Panc1 (cell line): ENCODE measurements around the gene SYTL3. TPM values are rescaled to one million over a fixed set of nuclear protein-coding genes. Genes with fewer than 3 reads are reported as not detected.

Source experiments
- ATAC-seq: fragments of 200-7000 bp; cut with Tn5 transposase; 2 replicates; pipeline ENCODE4 v1.9.1; 2020; ENCODE audit warnings: mild to moderate bottlenecking, moderate library complexity
- BruUV-seq: library from RNA; stranded (reverse); fragments of 400-500 nt; replicated peaks from 2 replicates; lab custom pipeline; 2021; lab: Mats Ljungman, UMichigan
- CTCF ChIA-PET: fragments of 300-600 bp; sonication (Branson Sonifier 250); formaldehyde crosslinking; loops from one replicate; lab custom pipeline; 2022; ENCODE audit warnings: antibody characterized with exemption; lab: Charles Lee
- POLR2A ChIA-PET: fragments of 300-600 bp; sonication (Branson Sonifier 250); formaldehyde crosslinking; loops from one replicate; lab custom pipeline; 2022; ENCODE audit warnings: antibody characterized with exemption; lab: Charles Lee
- DNase-seq: peaks from one replicate; pipeline ENCODE4 v3.0.0-alpha.2; 2010; ENCODE audit warnings: low read depth, low spot score
- H3K27ac ChIP-seq: 2 replicates; pipeline ENCODE4 v1.5.1; 2011; ENCODE audit warnings: mild to moderate bottlenecking, low read length, inconsistent platforms
- H3K27me3 ChIP-seq: fragments of 200-500 bp; sonication (Bioruptor generic); 2 replicates; pipeline ENCODE4 v1.6.0; 2014; ENCODE audit warnings: low read length, inconsistent platforms; ENCODE audit not compliant: control insufficient read depth, insufficient read depth
- H3K36me3 ChIP-seq: fragments of 200-500 bp; sonication (Bioruptor generic); 2 replicates; pipeline ENCODE4 v1.5.1; 2014; ENCODE audit warnings: inconsistent platforms, mild to moderate bottlenecking, low read length, moderate library complexity; ENCODE audit not compliant: control insufficient read depth, insufficient read depth
- H3K4me1 ChIP-seq: 2 replicates; pipeline ENCODE4 v1.5.1; 2011; ENCODE audit warnings: inconsistent platforms, mild to moderate bottlenecking, low read length, moderate library complexity; ENCODE audit not compliant: control insufficient read depth, insufficient read depth
- H3K4me3 ChIP-seq, 2 experiments: 2 replicates each; pipeline ENCODE4 v1.5.1; 2011 to 2012; ENCODE audit warnings: low read depth in 2 of 2, low read length in 2 of 2, mild to moderate bottlenecking in 2 of 2, inconsistent platforms in 1 of 2, moderate library complexity in 1 of 2
- H3K9me3 ChIP-seq: fragments of 200-500 bp; sonication (Bioruptor generic); 2 replicates; pipeline ENCODE4 v1.5.1; 2014; ENCODE audit warnings: low read depth, mild to moderate bottlenecking, inconsistent platforms, low read length, moderate library complexity; ENCODE audit not compliant: control insufficient read depth, insufficient read depth
- CTCF ChIP-seq: fragments of 450-650 bp; IDR thresholded peaks from 2 replicates; pipeline ENCODE4 v1.5.1; 2017; ENCODE audit warnings: mild to moderate bottlenecking
- POLR2AphosphoS5 ChIP-seq: IDR thresholded peaks from 2 replicates; pipeline ENCODE4 v1.6.1; 2012; ENCODE audit warnings: mild to moderate bottlenecking, low read depth, low read length, moderate library complexity
- SIN3A ChIP-seq: IDR thresholded peaks from 2 replicates; pipeline ENCODE4 v1.6.1; 2012; ENCODE audit warnings: low read depth, mild to moderate bottlenecking, low read length, moderate library complexity, borderline replicate concordance; ENCODE audit not compliant: insufficient read depth
- TCF7L2 ChIP-seq: IDR thresholded peaks from 2 replicates; pipeline ENCODE4 v1.6.1; 2011; ENCODE audit warnings: mild to moderate bottlenecking, low read depth, low read length, inconsistent platforms
- in situ Hi-C: cut with HindIII; loops from 2 replicates; pipeline ENCODE4 v1.10.0; 2016; ENCODE audit warnings: low sequenced_read_pairs, low pct_unique_long_range_greater_than_20kb
- intact Hi-C: fragments of 100-400 bp; cut with micrococcal nuclease; formaldehyde crosslinking; loops from one replicate; pipeline ENCODE4 v1.10.0; 2022; ENCODE audit not compliant: unreplicated experiment
- total RNA-seq: library from RNA; stranded (reverse); gene quantifications from one replicate; pipeline ENCODE4 v1.2.1, GENCODE V29; 2021; ENCODE audit not compliant: unreplicated experiment
- TF ChIP-seq, protein P1 (sequence below), 2 experiments: IDR thresholded peaks; 2 replicates each; pipeline ENCODE4 v1.6.1; 2011 to 2012; ENCODE audit warnings: low read depth in 2 of 2, control low read depth in 1 of 2, low read length in 1 of 2, mild to moderate bottlenecking in 1 of 2, moderate library complexity in 1 of 2; ENCODE audit not compliant: insufficient read depth in 1 of 2

SYTL3 gene
- total RNA-seq, 1 experiment from 2014 or later = 1.4 TPM

DNA sequence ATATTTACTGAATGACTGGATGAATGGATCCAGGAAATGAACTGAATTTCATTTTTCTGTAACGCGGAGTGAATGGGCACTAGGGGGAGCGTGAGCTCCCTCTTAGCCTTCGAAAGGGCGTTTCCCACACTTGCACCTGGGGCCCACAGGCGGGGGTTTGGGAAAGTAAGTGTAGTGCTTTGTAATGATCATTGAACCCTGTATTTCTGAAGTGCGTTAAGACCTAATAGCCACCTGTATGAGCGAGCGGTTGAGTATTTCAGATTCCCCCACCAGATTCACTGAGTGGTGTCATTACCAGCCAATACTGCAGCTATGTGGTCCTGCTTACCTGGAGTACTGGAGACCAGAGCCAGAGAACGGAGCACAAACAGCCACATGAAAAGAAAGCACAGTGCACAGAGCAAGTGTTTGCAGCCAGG, 10.5 kb downstream of the SYTL3 start:
- in situ Hi-C loops = no loop called here
- Histone ChIP-seq H3K27ac (no peak overlapping the region), H3K4me1 (no peaks in the 10 kb centered on the region), H3K27me3 (no peaks in the 10 kb centered on the region; the same call in 1 of the 2 replicates), H3K4me3 (no peak overlapping the region), H3K9me3 (no peaks in the 10 kb centered on the region), H3K36me3 (no peaks in the 10 kb centered on the region)
- TF ChIP-seq SIN3A (no peak), CTCF (peak; percentile 43)
- TF ChIP-seq, protein P1, sequence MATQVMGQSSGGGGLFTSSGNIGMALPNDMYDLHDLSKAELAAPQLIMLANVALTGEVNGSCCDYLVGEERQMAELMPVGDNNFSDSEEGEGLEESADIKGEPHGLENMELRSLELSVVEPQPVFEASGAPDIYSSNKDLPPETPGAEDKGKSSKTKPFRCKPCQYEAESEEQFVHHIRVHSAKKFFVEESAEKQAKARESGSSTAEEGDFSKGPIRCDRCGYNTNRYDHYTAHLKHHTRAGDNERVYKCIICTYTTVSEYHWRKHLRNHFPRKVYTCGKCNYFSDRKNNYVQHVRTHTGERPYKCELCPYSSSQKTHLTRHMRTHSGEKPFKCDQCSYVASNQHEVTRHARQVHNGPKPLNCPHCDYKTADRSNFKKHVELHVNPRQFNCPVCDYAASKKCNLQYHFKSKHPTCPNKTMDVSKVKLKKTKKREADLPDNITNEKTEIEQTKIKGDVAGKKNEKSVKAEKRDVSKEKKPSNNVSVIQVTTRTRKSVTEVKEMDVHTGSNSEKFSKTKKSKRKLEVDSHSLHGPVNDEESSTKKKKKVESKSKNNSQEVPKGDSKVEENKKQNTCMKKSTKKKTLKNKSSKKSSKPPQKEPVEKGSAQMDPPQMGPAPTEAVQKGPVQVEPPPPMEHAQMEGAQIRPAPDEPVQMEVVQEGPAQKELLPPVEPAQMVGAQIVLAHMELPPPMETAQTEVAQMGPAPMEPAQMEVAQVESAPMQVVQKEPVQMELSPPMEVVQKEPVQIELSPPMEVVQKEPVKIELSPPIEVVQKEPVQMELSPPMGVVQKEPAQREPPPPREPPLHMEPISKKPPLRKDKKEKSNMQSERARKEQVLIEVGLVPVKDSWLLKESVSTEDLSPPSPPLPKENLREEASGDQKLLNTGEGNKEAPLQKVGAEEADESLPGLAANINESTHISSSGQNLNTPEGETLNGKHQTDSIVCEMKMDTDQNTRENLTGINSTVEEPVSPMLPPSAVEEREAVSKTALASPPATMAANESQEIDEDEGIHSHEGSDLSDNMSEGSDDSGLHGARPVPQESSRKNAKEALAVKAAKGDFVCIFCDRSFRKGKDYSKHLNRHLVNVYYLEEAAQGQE (IDR thresholded peaks at IDR 0.05; ENCODE audit: insufficient read depth in 1 of 2, low read depth in 2 of 2, low read length in 1 of 2) = no peak
- ATAC-seq (peak; percentile 79), DNase-seq (no peak)
- ChIA-PET POLR2A (interaction anchor here (1.0 kb wide), 1 partner anchor 16 kb away, joined by 4 read pairs; the partner anchor contains the start of gene DYNLT1), CTCF (interaction anchor here (0.7 to 1.6 kb wide), 3 partner anchors 31 to 1326 kb away, joined by 3 to 10 read pairs (median 3); no protein-coding TSS in a partner anchor)
- intact Hi-C loops = loop anchor here (5.0 kb wide), 1 partner anchor 427 kb away; no protein-coding TSS in a partner anchor
- no TSS peak for BruUV-seq

- in situ Hi-C loops (no loop called here), intact Hi-C loops (loop anchor here (5.0 kb wide), 1 partner anchor 426 kb away; no protein-coding TSS in a partner anchor)
- POLR2A ChIA-PET = no interaction called here
- Histone ChIP-seq H3K27ac (no peak overlapping the region), H3K4me3 (no peak overlapping the region), H3K27me3 (peaks cover 1% of the 10 kb centered on the region; the same call in 1 of the 2 replicates), H3K36me3 (no peaks in the 10 kb centered on the region), H3K9me3 (no peaks in the 10 kb centered on the region), H3K4me1 (no peaks in the 10 kb centered on the region)
- BruUV-seq = no TSS peak
- TF ChIP-seq TCF7L2 (no peak), SIN3A (no peak), CTCF (no peak), POLR2AphosphoS5 (no peak)
- TF ChIP-seq, protein P1 (IDR thresholded peaks at IDR 0.05; ENCODE audit: insufficient read depth in 1 of 2, low read depth in 2 of 2, low read length in 1 of 2) = no peak
- CTCF ChIA-PET = interaction anchor here (0.5 kb wide), 1 partner anchor 30 kb away, joined by 4 read pairs; no protein-coding TSS in a partner anchor
- ATAC-seq (no peak), DNase-seq (no peak)
These were observed 11.4 kb downstream of the SYTL3 start for GRCh38 chr6:158661156-158661685.
